Inflammatory macrophage treated with lipopolysaccharide for 4 hours (primary cell): Measurements from ENCODE around the gene PDSS1.
A peak's percentile ranks its signal among the peaks of the same experiment; 100 is the strongest.

Source experiments
- DNase-seq: peaks from one replicate; pipeline ENCODE4 v3.0.0-alpha.2; 2020

PDSS1 gene

GRCh38 chr10:26700884-26701630 is 3.6 kb downstream of the PDSS1 start:
- no peak for DNase-seq

GRCh38 chr10:26703096-26703495 is 5.6 kb downstream of the PDSS1 start:
- no peak for DNase-seq

- DNase-seq, result no peak
Measured at GRCh38 chr10:26703974-26704373, 6.5 kb downstream of the PDSS1 start.

DNA sequence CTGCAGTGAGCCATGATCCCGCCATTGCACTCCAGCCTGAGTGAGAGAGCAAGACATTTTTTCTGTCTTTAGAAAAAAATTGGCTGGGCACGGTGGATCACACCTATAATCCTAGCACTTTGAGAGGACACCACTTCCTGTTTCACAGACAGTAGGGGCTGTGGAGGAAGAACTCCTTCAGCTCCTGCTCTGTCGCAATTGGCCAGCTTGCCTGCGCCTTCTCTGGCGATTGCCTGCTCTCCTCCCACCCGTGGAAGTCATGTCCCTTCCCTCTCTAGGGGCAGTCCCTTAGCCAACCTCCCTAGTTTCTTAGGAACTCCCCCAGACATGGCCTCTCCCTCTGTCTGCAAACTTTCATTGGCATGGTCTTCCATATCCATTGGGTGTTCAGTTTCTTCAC is 8.7 kb downstream of the PDSS1 start:
- peak; percentile 83 for DNase-seq

GRCh38 chr10:26706936-26707335 is 9.4 kb downstream of the PDSS1 start:
- no peak for DNase-seq

- DNase-seq, result no peak
Measured at GRCh38 chr10:26711324-26711723, 13.8 kb downstream of the PDSS1 start.

- DNase-seq, result no peak
Measured at GRCh38 chr10:26714415-26715136, 17.1 kb downstream of the PDSS1 start.

DNA sequence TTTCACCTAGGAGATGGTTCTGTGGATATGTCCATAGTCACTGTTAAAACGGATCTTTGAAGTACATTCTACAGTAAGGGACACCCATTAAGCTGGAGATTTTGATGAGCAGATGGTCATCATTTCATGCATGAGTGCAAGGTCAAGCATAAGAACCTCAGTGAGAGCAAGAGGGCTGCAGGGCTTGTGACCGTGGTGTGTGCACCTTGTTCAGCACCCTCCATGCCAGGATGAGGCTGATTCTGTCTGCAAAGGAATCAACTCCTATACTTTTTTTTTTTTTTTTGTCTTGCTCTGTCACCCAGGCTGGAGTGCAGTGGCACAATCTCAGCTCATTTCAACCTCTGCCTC is 17.6 kb downstream of the PDSS1 start:
- DNase-seq, result no peak

DNA sequence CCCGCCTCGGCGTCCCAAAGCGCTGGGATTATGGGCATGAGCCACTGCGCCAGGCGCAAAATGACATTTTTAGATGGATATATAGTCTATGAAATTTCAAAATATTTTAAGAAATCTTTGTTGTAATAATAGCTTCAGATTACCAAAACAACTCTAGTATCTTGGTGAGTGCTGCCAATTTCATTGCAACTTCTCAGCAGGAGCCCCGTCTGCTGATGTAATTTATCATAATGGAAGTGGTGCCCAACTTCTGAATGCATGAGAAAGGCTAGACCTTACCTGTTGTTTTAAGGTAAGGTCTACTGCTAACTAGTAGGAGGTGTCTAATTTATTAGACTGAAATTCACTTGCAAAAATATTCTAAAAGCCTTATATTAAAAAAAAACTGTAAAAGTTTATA is 20.0 kb downstream of the PDSS1 start:
- no peak for DNase-seq

GRCh38 chr10:26721561-26721960 is 24.1 kb downstream of the PDSS1 start:
- DNase-seq, result no peak

DNA sequence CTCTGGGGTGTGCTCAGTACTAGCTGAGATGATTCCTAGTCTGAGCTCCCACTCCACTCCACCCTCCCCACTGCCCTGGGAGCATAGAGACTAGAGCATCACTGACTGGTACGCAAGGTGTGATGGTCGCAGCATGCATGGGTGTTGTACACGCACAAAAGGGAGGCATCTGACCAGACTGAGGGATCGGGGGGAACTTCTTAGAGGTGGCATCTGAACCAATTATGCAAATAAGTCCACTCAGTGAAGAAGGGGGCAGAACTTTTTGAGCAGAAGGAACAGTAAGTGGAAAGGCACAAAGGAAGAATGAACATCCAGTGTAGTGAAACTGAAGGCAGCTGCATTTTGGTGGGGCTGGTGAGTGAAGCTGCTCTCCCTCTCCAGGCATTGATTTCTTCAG is 25.5 kb downstream of the PDSS1 start:
- no peak for DNase-seq

DNA sequence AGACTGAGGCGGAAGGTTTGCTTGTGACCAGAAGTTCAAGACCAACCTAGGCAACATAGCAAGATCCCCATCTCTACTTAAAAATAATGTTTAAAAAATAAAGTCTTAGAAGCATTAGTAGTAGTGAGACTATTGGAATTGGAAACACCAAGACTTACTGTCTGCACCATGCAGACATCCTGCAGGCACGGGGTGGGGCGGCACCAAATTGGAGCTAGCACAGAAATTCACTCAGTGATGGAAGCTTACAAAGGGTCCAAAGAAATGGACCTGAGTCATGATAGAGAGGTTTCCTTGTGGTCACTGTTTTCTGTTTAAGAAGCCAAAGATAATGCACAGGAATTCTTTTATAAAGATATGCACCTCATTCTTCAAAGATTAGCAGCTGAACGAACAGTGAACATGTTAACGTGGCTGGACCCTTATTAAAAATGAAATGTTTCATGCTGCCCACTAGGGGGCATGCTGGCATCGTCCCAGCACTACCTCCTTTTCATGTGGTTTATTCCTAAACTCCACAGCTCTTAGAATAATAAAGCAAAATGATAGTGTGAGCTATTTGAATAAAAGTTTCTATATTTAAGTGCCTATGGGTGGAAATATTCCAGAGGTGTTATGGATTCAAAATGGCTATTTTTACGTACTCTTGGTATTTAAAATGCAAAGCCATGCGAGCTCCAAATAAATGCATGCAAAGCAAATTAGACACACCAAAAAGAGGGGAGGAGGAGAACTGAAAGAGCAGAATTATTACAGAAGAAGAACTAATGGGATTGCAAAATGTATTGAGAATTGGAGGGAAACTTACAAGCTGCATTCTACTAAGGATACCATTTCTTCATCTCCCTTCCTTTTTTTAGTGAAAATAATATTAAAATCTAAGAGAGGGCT is 28.6 kb downstream of the PDSS1 start:
- DNase-seq, result peak; percentile 42

DNA sequence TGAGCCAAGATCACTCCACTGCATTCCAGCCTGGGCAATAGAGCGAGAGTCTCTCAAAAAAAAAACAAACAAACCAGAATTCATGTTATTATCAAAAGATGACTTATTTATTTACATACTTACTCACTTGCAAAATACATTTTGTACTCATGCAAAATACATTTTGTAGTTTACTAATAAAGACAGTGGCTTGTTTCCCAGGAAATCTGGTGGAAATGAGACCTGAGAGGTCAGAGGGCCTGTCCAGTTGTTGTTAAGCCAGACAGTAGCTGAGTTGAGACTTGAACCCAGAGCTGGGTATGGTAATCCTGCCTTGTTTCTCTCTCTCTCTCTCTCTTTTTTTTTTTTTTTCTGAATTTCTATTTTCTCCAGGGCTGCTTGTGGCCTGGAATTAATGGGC is 29.5 kb downstream of the PDSS1 start:
- no peak for DNase-seq

- DNase-seq, result no peak
Measured at GRCh38 chr10:26728957-26729356, 31.5 kb downstream of the PDSS1 start.

- DNase-seq, result no peak
Measured at GRCh38 chr10:26729395-26729794, 31.9 kb downstream of the PDSS1 start.

DNA sequence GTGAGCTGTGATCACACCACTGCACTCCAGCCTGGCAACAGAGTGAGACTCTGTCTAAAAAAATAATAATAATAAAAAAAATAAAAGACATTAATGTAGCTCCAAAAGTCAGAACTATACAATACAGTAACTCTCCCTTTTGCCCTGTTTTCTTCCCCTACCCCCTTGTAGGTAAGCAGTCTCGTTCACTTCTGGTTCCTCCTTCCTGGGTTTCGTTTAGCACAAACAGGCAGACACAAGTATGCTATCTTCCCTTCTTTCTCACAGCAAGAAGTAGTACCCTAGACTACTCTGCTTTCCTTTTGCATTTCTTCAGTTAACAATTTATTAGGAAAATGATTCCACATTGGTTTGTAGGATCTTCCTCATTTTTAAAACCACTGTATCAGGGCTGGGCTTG is 33.1 kb downstream of the PDSS1 start:
- no peak for DNase-seq

DNA sequence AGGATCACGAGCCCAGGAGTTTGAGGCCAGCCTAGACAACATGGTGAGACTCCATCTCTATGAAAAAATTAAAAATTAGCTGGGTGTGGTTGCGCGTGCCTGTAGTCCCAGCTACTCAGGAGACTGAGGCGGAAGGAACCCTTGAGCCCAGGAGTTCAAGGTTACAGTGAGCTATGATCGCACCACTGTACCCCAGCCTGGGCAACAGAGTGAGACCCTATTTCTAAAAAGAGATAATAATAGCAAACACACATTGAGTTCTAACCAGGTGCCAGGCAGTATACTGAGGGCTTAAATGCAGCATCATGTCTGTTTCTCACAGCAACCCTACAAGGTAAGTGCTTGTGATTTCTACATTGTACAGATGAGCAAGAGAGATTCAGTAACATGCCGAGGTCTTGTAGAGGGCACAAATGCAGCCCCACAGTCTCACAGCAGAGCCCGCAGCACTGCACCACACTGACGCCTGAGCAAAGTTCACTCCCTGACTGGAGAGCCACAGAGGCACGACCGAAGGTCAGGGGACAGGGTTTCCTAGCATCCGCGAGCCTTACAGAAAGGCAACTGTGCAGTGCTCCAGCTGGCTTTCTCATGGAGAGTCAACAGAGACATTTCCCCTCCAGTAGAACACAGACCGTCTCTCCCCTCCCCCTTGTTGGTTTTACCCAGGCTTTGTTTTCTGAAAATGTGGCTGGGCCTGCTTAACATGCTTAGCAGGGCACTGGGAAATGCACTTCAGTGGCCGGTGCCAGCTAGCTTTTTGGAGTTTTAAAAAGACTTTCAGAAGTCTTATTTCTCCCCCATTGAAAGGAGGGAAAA is 36.5 kb downstream of the PDSS1 start:
- no peak for DNase-seq

DNA sequence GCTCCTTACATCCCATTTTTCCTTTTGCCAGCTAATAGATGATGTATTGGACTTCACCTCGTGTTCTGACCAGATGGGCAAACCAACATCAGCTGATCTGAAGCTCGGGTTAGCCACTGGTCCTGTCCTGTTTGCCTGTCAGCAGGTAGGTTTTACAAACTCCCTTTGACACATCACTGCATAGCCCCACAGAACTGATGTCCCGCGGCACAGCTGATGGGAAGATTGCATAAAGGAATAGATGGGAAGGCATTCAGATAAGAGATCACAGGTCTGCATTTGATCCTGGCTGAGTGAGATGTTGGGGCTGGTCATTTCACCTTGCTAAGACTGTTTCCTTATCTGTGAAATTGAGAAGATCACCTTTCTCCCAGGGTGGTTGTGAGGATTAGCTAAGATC is 37.9 kb downstream of the PDSS1 start:
- DNase-seq, result no peak

DNA sequence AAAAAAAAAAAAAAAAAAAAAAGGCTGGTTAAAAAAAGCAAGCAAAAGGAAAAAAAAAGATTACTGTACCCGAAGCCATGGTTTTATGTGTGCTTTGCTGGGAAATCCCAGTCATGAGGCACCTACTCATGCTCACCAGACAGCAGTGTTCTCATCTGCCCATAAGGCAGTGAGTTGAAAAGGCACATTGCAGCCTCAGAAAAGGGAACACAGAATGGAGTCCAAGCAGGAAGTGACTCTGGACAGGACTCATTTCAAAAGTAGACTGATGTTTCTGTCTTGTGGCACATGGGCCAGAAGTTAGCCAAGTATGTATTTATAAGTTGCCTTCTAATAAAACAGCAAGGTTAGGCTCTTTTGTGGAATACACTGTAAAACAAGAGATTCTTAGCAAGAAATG is 40.2 kb downstream of the PDSS1 start:
- peak; percentile 99 for DNase-seq

DNA sequence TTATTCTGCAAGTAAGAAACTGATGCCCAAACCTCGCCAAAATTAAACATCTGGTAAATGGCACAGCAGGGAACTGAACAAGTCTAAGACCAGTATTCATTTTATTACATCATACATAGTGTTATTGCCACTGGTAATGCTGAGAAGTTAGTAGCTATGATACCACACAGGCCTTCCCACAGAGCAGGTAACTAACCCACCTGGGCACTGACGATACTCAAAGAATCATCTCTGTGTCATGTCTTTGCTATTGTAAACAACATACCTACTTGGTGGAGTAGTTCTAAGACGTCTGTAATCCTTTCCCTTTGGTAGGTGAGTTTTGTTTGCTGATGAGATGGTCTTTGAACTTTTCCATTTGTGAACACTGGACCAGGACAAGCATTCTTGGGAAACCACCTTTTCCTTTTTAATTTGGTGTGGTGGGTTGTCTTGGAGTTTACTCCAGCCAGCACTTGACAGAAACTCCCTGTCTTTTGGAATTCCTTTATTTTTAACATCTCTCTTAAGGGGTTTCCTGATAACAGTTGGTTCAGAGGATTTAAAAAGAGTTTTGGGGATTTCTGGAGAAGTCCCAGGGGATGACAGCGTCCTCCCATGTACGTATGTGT is 40.9 kb downstream of the PDSS1 start:
- DNase-seq, result peak; percentile 78

DNA sequence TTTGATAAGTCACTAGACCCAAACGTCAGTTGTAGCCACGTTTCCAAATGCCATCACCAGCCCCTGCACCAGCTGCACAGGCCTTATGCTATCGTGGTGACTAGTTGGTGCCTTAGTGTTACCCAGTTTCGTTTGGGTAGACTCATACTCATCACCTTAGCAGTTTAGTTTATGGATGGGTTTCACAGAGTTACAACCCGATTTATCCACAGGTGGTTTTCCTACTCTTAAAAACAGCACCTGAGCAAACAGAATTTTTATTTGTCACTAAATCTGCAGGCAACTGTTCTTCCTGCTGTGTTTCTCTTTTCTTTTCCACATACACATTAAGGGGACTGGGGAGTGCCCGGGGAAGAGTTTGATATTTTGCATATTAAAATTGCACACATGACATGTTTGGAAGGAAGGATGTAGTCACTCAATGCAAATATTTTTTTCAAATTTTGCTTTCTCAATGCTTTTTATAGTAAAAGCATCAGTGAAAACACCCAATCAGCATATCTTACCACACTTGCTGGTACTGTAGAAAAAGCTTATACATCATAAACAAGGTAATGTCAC is 41.6 kb downstream of the PDSS1 start:
- peak; percentile 87 for DNase-seq

GRCh38 chr10:26741368-26741767 is 43.9 kb downstream of the PDSS1 start:
- no peak for DNase-seq
